Loucy (cell line): ENCODE measurements around the gene HPS1.

Source experiments
- H2AFZ ChIP-seq: fragments of 200-600 bp; sonication (generic); 2 replicates; pipeline ENCODE4 v1.6.0; 2016; ENCODE audit warnings: antibody characterized with exemption, mild to moderate bottlenecking, low read length, moderate library complexity
- H3F3A ChIP-seq: fragments of 200-600 bp; 2 replicates; pipeline ENCODE4 v1.6.0; 2016; ENCODE audit warnings: antibody characterized with exemption, low read depth, mild to moderate bottlenecking
- H3K27me3 ChIP-seq: fragments of 200-600 bp; sonication (generic); 2 replicates; pipeline ENCODE4 v1.6.1; 2014; ENCODE audit warnings: low read length, mild to moderate bottlenecking; ENCODE audit not compliant: insufficient read depth, poor library complexity, severe bottlenecking
- H3K36me3 ChIP-seq: fragments of 200-600 bp; sonication (generic); 2 replicates; pipeline ENCODE4 v1.6.1; 2016; ENCODE audit warnings: low read length; ENCODE audit not compliant: insufficient read depth
- H3K4me1 ChIP-seq: fragments of 200-600 bp; sonication (generic); 2 replicates; pipeline ENCODE4 v1.5.1; 2014; ENCODE audit warnings: low read length, mild to moderate bottlenecking; ENCODE audit not compliant: insufficient read depth, poor library complexity, severe bottlenecking
- H3K4me2 ChIP-seq: fragments of 200-600 bp; sonication (generic); 2 replicates; pipeline ENCODE4 v1.6.0; 2014; ENCODE audit warnings: antibody characterized with exemption, low read length, low read depth, mild to moderate bottlenecking; ENCODE audit not compliant: poor library complexity, severe bottlenecking
- H3K4me3 ChIP-seq: fragments of 200-600 bp; sonication (generic); 2 replicates; pipeline ENCODE4 v1.5.1; 2014; ENCODE audit warnings: low read length, mild to moderate bottlenecking, mixed read lengths; ENCODE audit not compliant: poor library complexity, severe bottlenecking
- H3K79me2 ChIP-seq: fragments of 200-600 bp; sonication (generic); 2 replicates; pipeline ENCODE4 v1.6.1; 2014; ENCODE audit warnings: low read length; ENCODE audit not compliant: insufficient read depth
- H3K9ac ChIP-seq: fragments of 200-600 bp; sonication (generic); 2 replicates; pipeline ENCODE4 v1.6.0; 2014; ENCODE audit warnings: mild to moderate bottlenecking, low read depth, low read length, moderate library complexity; ENCODE audit not compliant: poor library complexity, severe bottlenecking
- H3K9me2 ChIP-seq: fragments of 200-600 bp; sonication (generic); replicated peaks from 2 replicates; pipeline ENCODE4 v1.6.1; 2016; ENCODE audit warnings: low read depth, low read length, mixed read lengths
- H3K9me3 ChIP-seq: fragments of 200-600 bp; sonication (generic); 2 replicates; pipeline ENCODE4 v1.6.1; 2014; ENCODE audit warnings: mild to moderate bottlenecking, antibody characterized with exemption, low read length, low read depth; ENCODE audit not compliant: insufficient read depth
- H4K20me1 ChIP-seq: fragments of 200-600 bp; sonication (generic); 2 replicates; pipeline ENCODE4 v1.6.0; 2014; ENCODE audit warnings: antibody characterized with exemption, low read length, mild to moderate bottlenecking; ENCODE audit not compliant: insufficient read depth, poor library complexity, severe bottlenecking
- EZH2phosphoT487 ChIP-seq: fragments of 200-600 bp; IDR thresholded peaks from 2 replicates; pipeline ENCODE4 v1.6.1; 2018; ENCODE audit warnings: antibody characterized with exemption, mild to moderate bottlenecking, moderate library complexity, borderline replicate concordance
- TF ChIP-seq, protein P1 (sequence below): fragments of 200-600 bp; sonication (generic); conservative IDR thresholded peaks from 2 replicates; pipeline ENCODE4 v1.5.1; 2014; ENCODE audit warnings: mild to moderate bottlenecking, antibody characterized with exemption, low read length

The HPS1 gene

DNA sequence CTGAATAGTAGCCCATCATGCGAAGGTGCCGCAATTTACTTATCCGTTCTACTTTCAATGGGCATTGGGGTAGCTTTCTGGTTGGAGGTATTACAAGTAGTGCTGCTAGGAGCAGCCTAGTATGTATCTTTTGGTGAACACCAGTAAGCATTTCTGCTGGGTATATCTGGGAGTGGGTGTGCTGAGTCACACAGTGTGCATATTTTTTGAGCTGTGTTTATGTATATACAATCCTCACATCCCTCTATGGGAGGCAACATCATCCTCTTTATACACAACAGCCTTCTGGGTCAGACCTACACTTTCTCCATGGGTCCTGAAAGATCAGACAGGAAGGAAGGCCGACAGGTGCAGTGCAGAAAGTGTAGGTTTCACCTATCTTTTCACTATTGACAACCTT is 68.0 kb downstream of the HPS1 start:
- no peaks in the 10 kb centered on the region for H4K20me1 ChIP-seq
- no peaks in the 10 kb centered on the region for H3K36me3 ChIP-seq
- H3K9me3 ChIP-seq = no peaks in the 10 kb centered on the region
- no peaks in the 10 kb centered on the region for H3F3A ChIP-seq
- H3K79me2 ChIP-seq = no peaks in the 10 kb centered on the region
- H3K4me2 ChIP-seq = no peak overlapping the region
- no peaks in the 10 kb centered on the region for H3K27me3 ChIP-seq
- no peak overlapping the region for H3K9ac ChIP-seq
- H3K9me2 ChIP-seq = no peaks in the 10 kb centered on the region
- no peak overlapping the region for H3K4me3 ChIP-seq
- no peak overlapping the region for H2AFZ ChIP-seq
- no peak for TF ChIP-seq EZH2phosphoT487
- TF ChIP-seq, protein P1, sequence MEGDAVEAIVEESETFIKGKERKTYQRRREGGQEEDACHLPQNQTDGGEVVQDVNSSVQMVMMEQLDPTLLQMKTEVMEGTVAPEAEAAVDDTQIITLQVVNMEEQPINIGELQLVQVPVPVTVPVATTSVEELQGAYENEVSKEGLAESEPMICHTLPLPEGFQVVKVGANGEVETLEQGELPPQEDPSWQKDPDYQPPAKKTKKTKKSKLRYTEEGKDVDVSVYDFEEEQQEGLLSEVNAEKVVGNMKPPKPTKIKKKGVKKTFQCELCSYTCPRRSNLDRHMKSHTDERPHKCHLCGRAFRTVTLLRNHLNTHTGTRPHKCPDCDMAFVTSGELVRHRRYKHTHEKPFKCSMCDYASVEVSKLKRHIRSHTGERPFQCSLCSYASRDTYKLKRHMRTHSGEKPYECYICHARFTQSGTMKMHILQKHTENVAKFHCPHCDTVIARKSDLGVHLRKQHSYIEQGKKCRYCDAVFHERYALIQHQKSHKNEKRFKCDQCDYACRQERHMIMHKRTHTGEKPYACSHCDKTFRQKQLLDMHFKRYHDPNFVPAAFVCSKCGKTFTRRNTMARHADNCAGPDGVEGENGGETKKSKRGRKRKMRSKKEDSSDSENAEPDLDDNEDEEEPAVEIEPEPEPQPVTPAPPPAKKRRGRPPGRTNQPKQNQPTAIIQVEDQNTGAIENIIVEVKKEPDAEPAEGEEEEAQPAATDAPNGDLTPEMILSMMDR = no peak
- H3K4me1 ChIP-seq = no peaks in the 10 kb centered on the region

DNA sequence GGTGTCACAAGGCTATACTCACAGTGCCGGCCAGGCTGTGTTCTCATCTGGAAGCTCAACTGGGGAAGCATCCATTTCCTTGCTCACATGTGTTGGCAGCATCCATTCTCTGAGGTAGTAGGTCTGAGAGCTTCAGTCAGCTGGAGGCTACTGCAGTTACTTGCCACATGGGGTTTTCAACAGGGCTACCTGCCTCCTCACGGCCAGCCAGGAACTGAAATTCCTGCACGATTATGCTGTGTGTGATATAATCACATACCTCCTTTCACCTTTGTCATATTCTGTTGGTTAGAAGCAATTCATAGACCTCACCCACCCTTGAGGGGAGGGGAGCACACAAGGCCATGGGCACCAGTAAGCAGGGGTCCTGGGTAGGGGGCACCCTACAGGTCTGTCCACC is 69.2 kb downstream of the HPS1 start:
- H3K36me3 ChIP-seq = no peaks in the 10 kb centered on the region
- no peak overlapping the region for H3K4me2 ChIP-seq
- H3K79me2 ChIP-seq = no peaks in the 10 kb centered on the region
- H3K9ac ChIP-seq = no peak overlapping the region
- H3K9me2 ChIP-seq = no peaks in the 10 kb centered on the region
- H3K27me3 ChIP-seq = no peaks in the 10 kb centered on the region
- no peaks in the 10 kb centered on the region for H3K4me1 ChIP-seq
- no peaks in the 10 kb centered on the region for H3F3A ChIP-seq
- no peak overlapping the region for H2AFZ ChIP-seq
- H3K9me3 ChIP-seq = no peaks in the 10 kb centered on the region
- H3K4me3 ChIP-seq = no peak overlapping the region
- no peaks in the 10 kb centered on the region for H4K20me1 ChIP-seq
- no peak for TF ChIP-seq EZH2phosphoT487
- TF ChIP-seq, protein P1 = no peak

DNA sequence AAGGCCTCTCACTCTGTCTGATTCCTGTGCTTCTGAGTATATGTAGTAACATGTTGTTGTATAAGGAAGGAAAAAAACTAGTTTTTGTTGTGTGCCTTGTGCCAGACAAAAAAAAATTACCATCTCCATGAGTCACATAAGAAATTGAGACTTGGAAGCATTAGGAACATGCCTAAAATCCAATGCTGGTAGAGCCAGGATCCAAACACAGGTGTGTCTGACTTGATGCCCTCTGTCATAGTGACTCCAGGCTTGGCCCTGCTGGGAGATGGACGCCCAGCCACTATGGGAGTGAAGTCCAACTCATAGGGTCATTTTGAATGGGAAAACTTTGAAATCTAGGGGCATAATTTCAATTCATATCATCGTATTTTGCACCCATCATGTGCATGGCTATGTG is 69.7 kb downstream of the HPS1 start:
- Histone ChIP-seq H3K9me3 (no peaks in the 10 kb centered on the region), H3F3A (no peaks in the 10 kb centered on the region), H3K4me2 (no peak overlapping the region), H3K9me2 (no peaks in the 10 kb centered on the region), H3K79me2 (no peaks in the 10 kb centered on the region), H3K36me3 (no peaks in the 10 kb centered on the region), H3K27me3 (no peaks in the 10 kb centered on the region), H3K4me1 (no peaks in the 10 kb centered on the region), H2AFZ (no peak overlapping the region), H3K9ac (no peak overlapping the region), H4K20me1 (no peaks in the 10 kb centered on the region), H3K4me3 (no peak overlapping the region)
- TF ChIP-seq, protein P1 = no peak
- TF ChIP-seq EZH2phosphoT487 = no peak
